Measurements from ENCODE around the gene EPHA10. TPM values are rescaled to one million over a fixed set of nuclear protein-coding genes. Genes with fewer than 3 reads are reported as not detected.

EPHA10 gene
- total RNA-seq, 1 donor from 2014 or later, result 0.11 TPM

DNA sequence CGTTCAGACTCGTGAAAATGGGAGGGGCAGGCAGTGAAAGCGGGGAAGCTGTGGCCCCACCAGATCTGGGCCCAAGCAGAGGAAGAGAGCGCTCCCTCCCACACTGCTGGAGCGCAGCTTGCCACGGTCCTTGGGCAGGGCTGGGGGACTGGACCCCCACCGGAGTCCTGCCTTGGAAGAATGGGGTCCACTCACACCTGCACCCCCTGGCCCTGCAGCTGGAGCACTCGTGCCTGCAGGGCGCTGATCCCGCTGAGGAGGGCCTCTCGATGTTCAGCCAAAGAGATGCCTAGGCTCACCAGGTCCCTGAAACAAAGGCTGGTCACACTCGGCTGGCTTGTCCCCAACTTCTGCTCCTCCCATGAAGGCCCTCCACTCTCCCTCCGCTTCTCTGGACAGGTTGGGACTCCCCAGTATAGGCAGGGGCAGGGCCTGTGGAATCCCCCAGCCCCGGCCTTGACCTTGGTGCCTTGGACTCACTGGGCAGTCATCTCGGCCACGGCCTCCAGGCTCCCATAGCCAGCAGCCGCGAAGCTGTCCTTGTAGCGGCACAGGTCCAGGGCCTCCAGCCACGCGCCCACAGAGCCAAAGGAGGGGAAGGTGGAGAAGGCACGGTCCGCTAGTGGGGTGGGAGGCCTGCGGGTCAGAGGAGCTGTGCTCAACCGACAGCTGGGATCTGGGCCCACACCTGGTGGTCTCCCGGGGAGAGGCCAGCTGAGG lies 46.6 kb downstream of the EPHA10 start:
- intact Hi-C loops (cut with DNase I), result no loop called here
- Histone ChIP-seq H3K9me3 (no peaks in the 10 kb centered on the region), H3K4me1 (no peaks in the 10 kb centered on the region), H3K36me3 (no peaks in the 10 kb centered on the region), H3K4me3 (no peak overlapping the region), H3K27ac (no peak overlapping the region), H3K27me3 (no peaks in the 10 kb centered on the region)
- TF ChIP-seq, protein P1, sequence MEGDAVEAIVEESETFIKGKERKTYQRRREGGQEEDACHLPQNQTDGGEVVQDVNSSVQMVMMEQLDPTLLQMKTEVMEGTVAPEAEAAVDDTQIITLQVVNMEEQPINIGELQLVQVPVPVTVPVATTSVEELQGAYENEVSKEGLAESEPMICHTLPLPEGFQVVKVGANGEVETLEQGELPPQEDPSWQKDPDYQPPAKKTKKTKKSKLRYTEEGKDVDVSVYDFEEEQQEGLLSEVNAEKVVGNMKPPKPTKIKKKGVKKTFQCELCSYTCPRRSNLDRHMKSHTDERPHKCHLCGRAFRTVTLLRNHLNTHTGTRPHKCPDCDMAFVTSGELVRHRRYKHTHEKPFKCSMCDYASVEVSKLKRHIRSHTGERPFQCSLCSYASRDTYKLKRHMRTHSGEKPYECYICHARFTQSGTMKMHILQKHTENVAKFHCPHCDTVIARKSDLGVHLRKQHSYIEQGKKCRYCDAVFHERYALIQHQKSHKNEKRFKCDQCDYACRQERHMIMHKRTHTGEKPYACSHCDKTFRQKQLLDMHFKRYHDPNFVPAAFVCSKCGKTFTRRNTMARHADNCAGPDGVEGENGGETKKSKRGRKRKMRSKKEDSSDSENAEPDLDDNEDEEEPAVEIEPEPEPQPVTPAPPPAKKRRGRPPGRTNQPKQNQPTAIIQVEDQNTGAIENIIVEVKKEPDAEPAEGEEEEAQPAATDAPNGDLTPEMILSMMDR (IDR thresholded peaks at IDR 0.05), result no peak
- no peak for DNase-seq (ENCODE audit: low spot score in 2 of 2)

DNA sequence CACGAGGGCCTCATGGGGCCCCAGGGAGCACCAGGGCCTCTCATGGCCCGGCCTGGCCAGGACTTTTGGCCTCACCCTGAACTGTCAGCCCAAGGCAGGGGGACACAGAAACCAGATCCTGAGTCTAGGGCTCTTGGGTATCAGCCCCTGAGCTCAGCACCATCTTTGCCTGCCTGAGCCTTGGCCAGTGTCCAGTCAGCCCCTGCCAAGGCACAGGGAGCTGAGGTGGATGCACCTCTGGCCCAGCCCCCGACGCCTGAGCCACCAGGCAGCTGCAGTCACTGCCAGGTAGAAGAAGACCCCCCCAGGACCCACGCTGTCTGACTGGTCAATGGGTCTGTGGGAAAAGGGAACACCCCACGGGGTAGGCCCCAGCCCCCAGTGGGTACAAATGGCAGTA lies 47.3 kb downstream of the EPHA10 start:
- TF ChIP-seq, protein P1 (IDR thresholded peaks at IDR 0.05), result no peak
- intact Hi-C loops (cut with DNase I), result no loop called here
- DNase-seq (ENCODE audit: low spot score in 2 of 2), result no peak

DNA sequence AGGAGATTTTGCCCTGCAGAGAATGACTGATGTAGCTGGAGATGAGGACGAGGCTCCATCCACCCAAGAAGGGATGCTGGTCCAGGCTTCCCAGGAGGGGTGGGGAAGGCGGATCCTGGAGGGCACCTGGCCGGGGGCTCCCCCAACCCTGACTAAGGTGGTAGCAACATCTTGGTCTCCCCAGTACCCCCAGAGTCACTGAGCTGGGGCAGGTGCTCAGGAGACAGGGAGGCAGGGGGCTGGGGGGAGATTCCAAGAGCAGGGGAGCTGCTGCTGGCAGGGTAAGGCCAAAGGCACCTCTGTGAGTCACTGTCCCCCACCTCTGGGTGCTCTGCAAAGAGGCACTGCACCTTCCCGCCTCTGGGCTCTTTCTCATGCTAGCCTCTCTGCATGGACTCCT lies 48.6 kb downstream of the EPHA10 start:
- Histone ChIP-seq H3K27ac (no peak overlapping the region), H3K36me3 (no peaks in the 10 kb centered on the region), H3K4me3 (no peak overlapping the region), H3K4me1 (no peaks in the 10 kb centered on the region), H3K27me3 (no peaks in the 10 kb centered on the region), H3K9me3 (no peaks in the 10 kb centered on the region)
- intact Hi-C loops (cut with DNase I), result no loop called here
- TF ChIP-seq, protein P1 (IDR thresholded peaks at IDR 0.05), result no peak
- no peak for DNase-seq (ENCODE audit: low spot score in 2 of 2)

More for the DNA sequence above, 47.3 kb downstream of the EPHA10 start:
- no peak overlapping the region for H3K4me3 ChIP-seq
- no peak overlapping the region for H3K27ac ChIP-seq
- no peaks in the 10 kb centered on the region for H3K4me1 ChIP-seq
- no peaks in the 10 kb centered on the region for H3K36me3 ChIP-seq
- no peaks in the 10 kb centered on the region for H3K27me3 ChIP-seq
- no peaks in the 10 kb centered on the region for H3K9me3 ChIP-seq

DNA sequence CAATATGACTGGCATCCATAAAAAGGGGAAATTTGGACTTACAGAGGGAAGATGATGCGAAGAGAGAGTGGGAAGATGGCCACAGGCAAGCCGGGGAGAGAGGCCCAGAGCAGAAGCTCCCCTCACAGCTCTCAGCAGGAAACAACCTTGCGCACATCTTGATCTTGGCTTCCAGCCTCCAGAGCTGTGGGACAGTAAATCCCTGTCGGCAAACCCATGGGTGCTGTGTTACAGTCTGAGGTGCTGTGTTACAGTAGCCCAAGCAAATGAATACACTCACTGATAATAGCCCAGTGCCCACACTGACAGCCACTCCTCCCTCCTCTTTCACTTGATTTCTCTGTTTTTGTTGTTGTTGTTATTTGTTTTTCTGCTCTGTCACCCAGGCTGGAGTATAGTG lies 50.2 kb downstream of the EPHA10 start:
- intact Hi-C loops (cut with DNase I), result no loop called here
- Histone ChIP-seq H3K36me3 (no peaks in the 10 kb centered on the region), H3K4me3 (no peak overlapping the region), H3K27me3 (no peaks in the 10 kb centered on the region), H3K4me1 (no peaks in the 10 kb centered on the region), H3K9me3 (no peaks in the 10 kb centered on the region), H3K27ac (no peak overlapping the region)
- no peak for DNase-seq (ENCODE audit: low spot score in 2 of 2)
- TF ChIP-seq, protein P1 (IDR thresholded peaks at IDR 0.05), result no peak

DNA sequence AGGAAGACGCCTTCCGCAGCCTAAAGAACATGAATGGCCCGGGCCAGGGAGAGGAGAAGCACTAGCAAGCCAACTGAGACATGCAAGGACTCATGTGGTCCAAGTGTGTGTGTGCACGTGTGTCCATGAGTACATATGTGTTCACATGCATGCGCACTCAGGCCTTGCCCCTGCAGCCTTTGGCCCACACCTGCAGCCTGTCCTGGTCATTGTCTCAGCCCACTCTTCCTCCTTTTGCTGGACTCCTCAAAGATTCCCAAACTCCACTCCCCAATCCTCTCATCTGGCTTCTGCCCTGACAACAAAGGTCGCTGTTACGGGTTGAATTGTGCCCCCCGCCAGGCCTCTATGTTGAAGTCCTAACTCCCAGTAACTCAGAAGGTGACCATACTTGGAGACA lies 50.7 kb downstream of the EPHA10 start:
- H3K4me3 ChIP-seq, result no peak overlapping the region
- TF ChIP-seq, protein P1 (IDR thresholded peaks at IDR 0.05), result no peak
- no peaks in the 10 kb centered on the region for H3K36me3 ChIP-seq
- H3K4me1 ChIP-seq, result no peaks in the 10 kb centered on the region
- intact Hi-C loops (cut with DNase I), result no loop called here
- no peaks in the 10 kb centered on the region for H3K27me3 ChIP-seq
- no peak for DNase-seq (ENCODE audit: low spot score in 2 of 2)
- no peaks in the 10 kb centered on the region for H3K9me3 ChIP-seq
- no peak overlapping the region for H3K27ac ChIP-seq
